NB4 (cell line): Measurements from ENCODE around the gene ATP13A4.

ENCODE experiments used
- DNase-seq: peaks from one replicate; pipeline ENCODE4 v3.0.0; 2010; ENCODE audit warnings: low read depth
- H3K4me3 ChIP-seq: one replicate; pipeline ENCODE4 v1.5.1; 2011; ENCODE audit warnings: mild to moderate bottlenecking, low read depth, low read length, moderate library complexity
- MYC ChIP-seq: IDR thresholded peaks from 2 replicates; pipeline ENCODE4 v1.6.1; 2011; ENCODE audit warnings: low read depth, low read length
- POLR2A ChIP-seq: IDR thresholded peaks from 2 replicates; pipeline ENCODE4 v1.6.1; 2011; ENCODE audit warnings: mild to moderate bottlenecking; ENCODE audit not compliant: insufficient read length; ENCODE audit errors: extremely low read depth
- TF ChIP-seq, protein P1 (sequence below): IDR thresholded peaks from one replicate; pipeline ENCODE4 v1.5.1; 2012; ENCODE audit warnings: low read depth, low read length
- TF ChIP-seq, protein P2 (sequence below): IDR thresholded peaks from 2 replicates; pipeline ENCODE4 v1.6.1; 2011; ENCODE audit warnings: low read depth, low read length

The ATP13A4 gene

GRCh38 chr3:193556841-193557240, 2.1 kb upstream of the ATP13A4 start:
- H3K4me3 ChIP-seq: no peak overlapping the region
- no peak for TF ChIP-seq MYC
- DNase-seq: no peak

DNA sequence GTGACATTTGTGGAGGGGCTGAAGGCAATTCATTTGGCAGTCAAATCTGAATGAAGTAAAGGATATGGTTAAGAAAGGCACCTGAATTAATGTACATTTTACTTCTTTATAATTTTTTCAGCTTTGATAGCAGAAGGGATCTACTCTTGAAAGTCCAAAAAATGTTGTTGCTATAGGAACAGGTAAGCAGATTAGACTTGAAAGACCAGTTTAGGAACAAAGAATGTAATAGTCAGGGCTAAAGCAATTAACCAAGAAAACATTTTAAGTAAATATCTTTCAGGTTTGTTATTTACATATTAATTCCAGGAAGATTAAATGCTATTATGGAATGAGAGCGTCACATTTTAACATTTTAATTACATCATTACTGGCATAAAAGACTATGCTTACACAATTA, 1.1 kb downstream of the ATP13A4 start:
- no peak overlapping the region for H3K4me3 ChIP-seq
- TF ChIP-seq MYC (no peak), POLR2A (no peak)
- TF ChIP-seq, protein P1, sequence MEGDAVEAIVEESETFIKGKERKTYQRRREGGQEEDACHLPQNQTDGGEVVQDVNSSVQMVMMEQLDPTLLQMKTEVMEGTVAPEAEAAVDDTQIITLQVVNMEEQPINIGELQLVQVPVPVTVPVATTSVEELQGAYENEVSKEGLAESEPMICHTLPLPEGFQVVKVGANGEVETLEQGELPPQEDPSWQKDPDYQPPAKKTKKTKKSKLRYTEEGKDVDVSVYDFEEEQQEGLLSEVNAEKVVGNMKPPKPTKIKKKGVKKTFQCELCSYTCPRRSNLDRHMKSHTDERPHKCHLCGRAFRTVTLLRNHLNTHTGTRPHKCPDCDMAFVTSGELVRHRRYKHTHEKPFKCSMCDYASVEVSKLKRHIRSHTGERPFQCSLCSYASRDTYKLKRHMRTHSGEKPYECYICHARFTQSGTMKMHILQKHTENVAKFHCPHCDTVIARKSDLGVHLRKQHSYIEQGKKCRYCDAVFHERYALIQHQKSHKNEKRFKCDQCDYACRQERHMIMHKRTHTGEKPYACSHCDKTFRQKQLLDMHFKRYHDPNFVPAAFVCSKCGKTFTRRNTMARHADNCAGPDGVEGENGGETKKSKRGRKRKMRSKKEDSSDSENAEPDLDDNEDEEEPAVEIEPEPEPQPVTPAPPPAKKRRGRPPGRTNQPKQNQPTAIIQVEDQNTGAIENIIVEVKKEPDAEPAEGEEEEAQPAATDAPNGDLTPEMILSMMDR: no peak
- TF ChIP-seq, protein P2, sequence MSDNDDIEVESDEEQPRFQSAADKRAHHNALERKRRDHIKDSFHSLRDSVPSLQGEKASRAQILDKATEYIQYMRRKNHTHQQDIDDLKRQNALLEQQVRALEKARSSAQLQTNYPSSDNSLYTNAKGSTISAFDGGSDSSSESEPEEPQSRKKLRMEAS: no peak
- no peak for DNase-seq

DNA sequence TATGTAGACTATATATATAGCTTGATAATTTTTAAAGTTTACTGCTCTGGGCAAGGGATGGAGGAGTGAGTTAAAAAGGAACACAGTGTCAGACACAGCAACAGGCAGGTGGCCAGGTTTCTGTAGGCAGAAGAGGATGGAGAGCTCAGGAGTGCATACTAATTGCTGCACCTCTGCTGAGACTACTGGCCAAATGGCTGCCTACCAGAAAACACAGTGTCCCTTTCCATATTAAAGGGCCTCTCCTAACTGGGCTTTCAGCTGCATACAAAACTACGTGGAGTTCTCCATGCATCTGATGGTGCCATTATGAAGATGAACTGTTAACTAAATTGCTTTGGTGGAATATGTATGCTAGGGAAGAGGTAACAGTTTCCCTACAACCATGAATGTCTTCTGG, 1.8 kb downstream of the ATP13A4 start:
- H3K4me3 ChIP-seq: no peak overlapping the region
- TF ChIP-seq POLR2A (no peak), MYC (no peak)
- TF ChIP-seq, protein P2: no peak
- TF ChIP-seq, protein P1: no peak
- no peak for DNase-seq

DNA sequence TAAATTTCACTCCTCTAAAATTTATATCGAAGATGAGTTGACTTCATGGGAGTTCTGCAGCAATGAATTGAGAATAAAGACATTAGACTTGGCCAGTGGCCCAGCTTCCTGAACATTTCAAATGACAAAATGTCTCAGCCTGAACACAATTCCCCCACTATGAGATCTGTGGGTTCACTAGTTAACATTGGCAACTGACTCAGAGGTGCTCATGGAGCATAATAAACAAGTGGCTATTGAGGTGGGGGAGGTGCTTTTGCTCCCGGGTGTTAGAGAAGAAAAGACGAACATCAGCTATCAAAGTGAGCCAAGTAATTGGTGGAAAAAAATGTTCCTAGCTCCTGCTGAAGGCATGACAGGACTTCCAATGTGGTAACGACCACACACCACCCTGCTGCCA, 6.3 kb downstream of the ATP13A4 start:
- no peak for DNase-seq
- TF ChIP-seq MYC (no peak), POLR2A (no peak)
- TF ChIP-seq, protein P2: no peak
- TF ChIP-seq, protein P1: no peak
- H3K4me3 ChIP-seq: no peak overlapping the region

DNA sequence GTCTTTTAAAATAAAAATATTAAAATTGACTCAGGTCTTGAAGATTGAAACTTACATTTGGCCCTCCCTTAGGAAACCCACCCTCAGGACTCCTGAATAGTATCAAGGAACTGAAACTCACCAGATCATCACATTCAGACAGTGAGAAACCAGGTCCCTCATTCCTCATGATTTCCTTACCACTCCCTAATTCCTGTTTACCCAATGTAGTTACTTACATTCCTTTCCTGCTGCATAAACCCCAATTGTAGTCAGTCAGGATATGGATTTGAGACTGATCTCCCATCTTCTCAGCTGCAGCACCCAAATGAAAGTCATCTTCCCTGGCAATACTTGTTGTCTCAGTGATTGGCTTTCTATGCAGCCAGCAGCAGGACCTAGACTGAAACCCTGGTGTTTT, 8.6 kb downstream of the ATP13A4 start:
- TF ChIP-seq POLR2A (no peak), MYC (no peak)
- TF ChIP-seq, protein P1: no peak
- TF ChIP-seq, protein P2: no peak
- no peak for DNase-seq

GRCh38 chr3:193545304-193545703, 9.4 kb downstream of the ATP13A4 start:
- no peak overlapping the region for H3K4me3 ChIP-seq
- TF ChIP-seq, protein P1: no peak
- TF ChIP-seq MYC (no peak), POLR2A (no peak)
- TF ChIP-seq, protein P2: no peak
- DNase-seq: no peak

More for the DNA sequence above, 8.6 kb downstream of the ATP13A4 start:
- H3K4me3 ChIP-seq: no peak overlapping the region

DNA sequence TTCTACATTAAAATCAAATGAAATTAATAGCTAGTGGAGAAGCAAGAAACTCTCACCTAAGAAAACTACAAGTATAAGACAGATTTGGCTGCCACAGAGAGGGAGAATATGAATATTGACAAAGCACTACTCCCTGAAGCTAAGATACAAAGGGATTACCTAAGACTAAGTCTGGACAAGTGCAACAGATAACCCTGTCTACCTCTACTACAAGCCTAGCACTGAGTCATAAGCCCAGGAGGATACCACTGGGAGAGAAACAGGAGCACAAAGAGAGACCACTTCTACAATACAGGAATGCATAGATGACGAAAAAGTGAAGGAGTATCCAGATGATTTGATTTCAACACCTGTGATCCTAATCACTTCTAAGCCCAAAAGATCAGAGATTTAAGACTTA, 10.4 kb downstream of the ATP13A4 start:
- H3K4me3 ChIP-seq: no peak overlapping the region
- TF ChIP-seq POLR2A (no peak), MYC (no peak)
- TF ChIP-seq, protein P2: no peak
- TF ChIP-seq, protein P1: no peak
- DNase-seq: no peak
